ENCODE measurements around the gene RABGAP1L.

DNA sequence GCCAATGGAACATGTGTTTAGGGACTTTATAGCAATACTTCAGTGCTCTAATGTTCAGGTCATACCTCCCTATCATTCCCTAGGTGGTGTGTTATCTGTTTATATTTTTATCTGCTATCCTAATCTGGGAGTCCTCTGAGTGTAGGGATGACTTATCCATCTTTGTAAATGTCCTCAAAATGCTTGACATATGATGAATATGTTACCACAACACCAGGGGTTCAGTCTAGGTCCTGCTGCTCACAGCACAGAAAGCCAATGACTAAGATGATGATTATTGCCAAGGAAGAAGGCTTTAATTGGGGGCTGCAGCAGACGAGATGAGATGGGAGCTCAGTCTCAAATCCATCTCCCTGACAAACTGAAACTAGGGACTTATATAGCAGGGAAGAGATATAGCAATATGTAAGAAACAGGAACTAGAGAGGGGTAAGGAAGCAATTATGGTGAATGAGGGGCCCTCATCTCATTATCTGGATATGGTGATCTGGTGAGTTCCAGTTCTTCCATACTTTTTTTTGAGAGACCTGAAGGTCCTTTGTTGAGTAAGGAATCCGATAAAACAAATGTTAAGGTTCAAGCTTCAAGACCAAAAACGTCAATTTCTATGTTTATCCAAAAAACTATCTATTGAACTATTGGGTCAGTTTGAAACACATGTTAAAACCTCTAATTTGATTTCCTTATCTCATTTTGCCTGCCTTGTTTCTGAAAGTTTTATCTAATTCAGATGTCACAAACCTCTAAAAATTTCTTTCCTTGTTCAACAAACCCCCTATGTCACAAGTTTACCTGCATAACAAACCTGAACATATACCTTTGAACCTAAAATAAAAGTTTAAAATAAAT is 583.7 kb downstream of the RABGAP1L start:
- TF ChIP-seq, protein P1, sequence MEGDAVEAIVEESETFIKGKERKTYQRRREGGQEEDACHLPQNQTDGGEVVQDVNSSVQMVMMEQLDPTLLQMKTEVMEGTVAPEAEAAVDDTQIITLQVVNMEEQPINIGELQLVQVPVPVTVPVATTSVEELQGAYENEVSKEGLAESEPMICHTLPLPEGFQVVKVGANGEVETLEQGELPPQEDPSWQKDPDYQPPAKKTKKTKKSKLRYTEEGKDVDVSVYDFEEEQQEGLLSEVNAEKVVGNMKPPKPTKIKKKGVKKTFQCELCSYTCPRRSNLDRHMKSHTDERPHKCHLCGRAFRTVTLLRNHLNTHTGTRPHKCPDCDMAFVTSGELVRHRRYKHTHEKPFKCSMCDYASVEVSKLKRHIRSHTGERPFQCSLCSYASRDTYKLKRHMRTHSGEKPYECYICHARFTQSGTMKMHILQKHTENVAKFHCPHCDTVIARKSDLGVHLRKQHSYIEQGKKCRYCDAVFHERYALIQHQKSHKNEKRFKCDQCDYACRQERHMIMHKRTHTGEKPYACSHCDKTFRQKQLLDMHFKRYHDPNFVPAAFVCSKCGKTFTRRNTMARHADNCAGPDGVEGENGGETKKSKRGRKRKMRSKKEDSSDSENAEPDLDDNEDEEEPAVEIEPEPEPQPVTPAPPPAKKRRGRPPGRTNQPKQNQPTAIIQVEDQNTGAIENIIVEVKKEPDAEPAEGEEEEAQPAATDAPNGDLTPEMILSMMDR (IDR thresholded peaks at IDR 0.05 in 2 of 3, conservative IDR thresholded peaks at IDR 0.05 in 1 of 3; ENCODE audit: borderline replicate concordance in 1 of 3, insufficient read depth in 1 of 3, low read depth in 2 of 3, low read length in 2 of 3): no peak
- no peak for TF ChIP-seq POLR2AphosphoS5 (IDR thresholded peaks at IDR 0.05; ENCODE audit: low read depth, low read length)
- TF ChIP-seq POLR2A (IDR thresholded peaks at IDR 0.05; ENCODE audit: borderline replicate concordance, extremely low read depth, insufficient read depth, insufficient read length): no peak
- TF ChIP-seq YY1 (IDR thresholded peaks at IDR 0.05; ENCODE audit: extremely low read depth, insufficient replicate concordance, low read depth, low read length): no peak
- TF ChIP-seq, protein P2, sequence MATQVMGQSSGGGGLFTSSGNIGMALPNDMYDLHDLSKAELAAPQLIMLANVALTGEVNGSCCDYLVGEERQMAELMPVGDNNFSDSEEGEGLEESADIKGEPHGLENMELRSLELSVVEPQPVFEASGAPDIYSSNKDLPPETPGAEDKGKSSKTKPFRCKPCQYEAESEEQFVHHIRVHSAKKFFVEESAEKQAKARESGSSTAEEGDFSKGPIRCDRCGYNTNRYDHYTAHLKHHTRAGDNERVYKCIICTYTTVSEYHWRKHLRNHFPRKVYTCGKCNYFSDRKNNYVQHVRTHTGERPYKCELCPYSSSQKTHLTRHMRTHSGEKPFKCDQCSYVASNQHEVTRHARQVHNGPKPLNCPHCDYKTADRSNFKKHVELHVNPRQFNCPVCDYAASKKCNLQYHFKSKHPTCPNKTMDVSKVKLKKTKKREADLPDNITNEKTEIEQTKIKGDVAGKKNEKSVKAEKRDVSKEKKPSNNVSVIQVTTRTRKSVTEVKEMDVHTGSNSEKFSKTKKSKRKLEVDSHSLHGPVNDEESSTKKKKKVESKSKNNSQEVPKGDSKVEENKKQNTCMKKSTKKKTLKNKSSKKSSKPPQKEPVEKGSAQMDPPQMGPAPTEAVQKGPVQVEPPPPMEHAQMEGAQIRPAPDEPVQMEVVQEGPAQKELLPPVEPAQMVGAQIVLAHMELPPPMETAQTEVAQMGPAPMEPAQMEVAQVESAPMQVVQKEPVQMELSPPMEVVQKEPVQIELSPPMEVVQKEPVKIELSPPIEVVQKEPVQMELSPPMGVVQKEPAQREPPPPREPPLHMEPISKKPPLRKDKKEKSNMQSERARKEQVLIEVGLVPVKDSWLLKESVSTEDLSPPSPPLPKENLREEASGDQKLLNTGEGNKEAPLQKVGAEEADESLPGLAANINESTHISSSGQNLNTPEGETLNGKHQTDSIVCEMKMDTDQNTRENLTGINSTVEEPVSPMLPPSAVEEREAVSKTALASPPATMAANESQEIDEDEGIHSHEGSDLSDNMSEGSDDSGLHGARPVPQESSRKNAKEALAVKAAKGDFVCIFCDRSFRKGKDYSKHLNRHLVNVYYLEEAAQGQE (IDR thresholded peaks at IDR 0.05; ENCODE audit: low read depth): no peak
- TF ChIP-seq, protein P3, sequence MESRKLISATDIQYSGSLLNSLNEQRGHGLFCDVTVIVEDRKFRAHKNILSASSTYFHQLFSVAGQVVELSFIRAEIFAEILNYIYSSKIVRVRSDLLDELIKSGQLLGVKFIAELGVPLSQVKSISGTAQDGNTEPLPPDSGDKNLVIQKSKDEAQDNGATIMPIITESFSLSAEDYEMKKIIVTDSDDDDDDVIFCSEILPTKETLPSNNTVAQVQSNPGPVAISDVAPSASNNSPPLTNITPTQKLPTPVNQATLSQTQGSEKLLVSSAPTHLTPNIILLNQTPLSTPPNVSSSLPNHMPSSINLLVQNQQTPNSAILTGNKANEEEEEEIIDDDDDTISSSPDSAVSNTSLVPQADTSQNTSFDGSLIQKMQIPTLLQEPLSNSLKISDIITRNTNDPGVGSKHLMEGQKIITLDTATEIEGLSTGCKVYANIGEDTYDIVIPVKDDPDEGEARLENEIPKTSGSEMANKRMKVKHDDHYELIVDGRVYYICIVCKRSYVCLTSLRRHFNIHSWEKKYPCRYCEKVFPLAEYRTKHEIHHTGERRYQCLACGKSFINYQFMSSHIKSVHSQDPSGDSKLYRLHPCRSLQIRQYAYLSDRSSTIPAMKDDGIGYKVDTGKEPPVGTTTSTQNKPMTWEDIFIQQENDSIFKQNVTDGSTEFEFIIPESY (IDR thresholded peaks at IDR 0.05; ENCODE audit: extremely low read depth, insufficient replicate concordance, low read length): no peak
- TF ChIP-seq EZH2 (IDR thresholded peaks at IDR 0.05): no peak
- no peak for TF ChIP-seq RAD21 (IDR thresholded peaks at IDR 0.05; ENCODE audit: low read depth)
- no peak for TF ChIP-seq ZNF274 (IDR thresholded peaks at IDR 0.05; ENCODE audit: low read depth, low read length)
- TF ChIP-seq, protein P4, sequence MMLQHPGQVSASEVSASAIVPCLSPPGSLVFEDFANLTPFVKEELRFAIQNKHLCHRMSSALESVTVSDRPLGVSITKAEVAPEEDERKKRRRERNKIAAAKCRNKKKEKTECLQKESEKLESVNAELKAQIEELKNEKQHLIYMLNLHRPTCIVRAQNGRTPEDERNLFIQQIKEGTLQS (IDR thresholded peaks at IDR 0.05): no peak
- TF ChIP-seq, protein P5, sequence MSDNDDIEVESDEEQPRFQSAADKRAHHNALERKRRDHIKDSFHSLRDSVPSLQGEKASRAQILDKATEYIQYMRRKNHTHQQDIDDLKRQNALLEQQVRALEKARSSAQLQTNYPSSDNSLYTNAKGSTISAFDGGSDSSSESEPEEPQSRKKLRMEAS (IDR thresholded peaks at IDR 0.05): no peak

All from HCT116 (cell line).